ENCODE data around the gene ABO.
"Not testable (repeated sequence)": the region's sequence is repeated elsewhere in the genome, so short reads cannot be mapped to it uniquely, and the experiment has no call there.

ABO gene

DNA sequence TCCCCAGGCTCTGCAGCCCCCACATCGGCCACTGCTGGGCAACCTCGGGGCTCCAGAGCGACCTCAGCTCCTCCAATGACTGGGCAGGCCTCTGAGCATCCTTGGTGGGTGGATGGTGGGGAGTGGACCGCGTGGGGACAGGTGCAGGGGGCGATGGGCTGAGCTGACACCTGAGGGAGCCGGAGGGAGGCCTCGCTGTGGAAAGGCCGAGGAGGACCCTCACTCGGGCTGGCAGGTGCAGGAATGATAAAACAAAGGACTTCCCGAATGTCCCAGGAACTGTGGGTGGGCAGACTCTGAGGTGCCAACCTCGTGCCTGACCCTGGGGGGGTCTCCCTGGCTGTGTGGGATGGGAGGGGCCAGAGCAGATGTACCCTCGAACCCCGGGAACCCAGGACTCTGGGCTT is 69.5 kb downstream of the ABO start:
- not testable (repeated sequence) for DNase-seq (ENCODE audit: low read depth in 2 of 2)

Measured in stimulated activated CD4-positive, alpha-beta T cell treated with anti-CD3 and anti-CD28 coated beads, Interleukin-4, amount 100 ng/mL, for 48 hours (primary cell).